Testis (tissue), 5 donors: ENCODE results near the gene SLC39A3. TPM values are rescaled to one million over a fixed set of nuclear protein-coding genes. Genes with fewer than 3 reads are reported as not detected.

ENCODE experiments used
- DNase-seq: peaks from one replicate; pipeline ENCODE4 v3.0.0-alpha.2; 2019
- H3K27ac ChIP-seq, 2 donors: fragments of 200-600 bp; sonication (generic); one replicate each; pipeline ENCODE4 v1.5.1; 2019
- H3K27me3 ChIP-seq: fragments of 200-600 bp; sonication (generic); one replicate; pipeline ENCODE4 v1.5.1; 2019
- H3K36me3 ChIP-seq: fragments of 200-600 bp; sonication (generic); one replicate; pipeline ENCODE4 v1.5.1; 2017; ENCODE audit warnings: low read depth; ENCODE audit errors: missing control alignments
- H3K4me1 ChIP-seq: fragments of 200-600 bp; sonication (generic); one replicate; pipeline ENCODE4 v1.5.1; 2019
- H3K4me3 ChIP-seq, 2 donors: fragments of 200-600 bp; sonication (generic); one replicate each; pipeline ENCODE4 v1.5.1; 2017 to 2019
- H3K9me3 ChIP-seq: fragments of 200-600 bp; sonication (generic); one replicate; pipeline ENCODE4 v1.5.1; 2017
- POLR2A ChIP-seq: fragments of 450-650 bp; IDR thresholded peaks from one replicate; pipeline ENCODE4 v1.6.1; 2017; ENCODE audit warnings: antibody characterized with exemption, mild to moderate bottlenecking, moderate library complexity
- WGBS, 2 donors: methylation state at CpG; one replicate each; pipeline ENCODE4 v1.1.5; 2018; 5-methylcytosine and 5-hydroxymethylcytosine counted together
- intact Hi-C: fragments of 100-400 bp; cut with DNase I; formaldehyde crosslinking; loops from one replicate; pipeline ENCODE4 v1.15.1; 2023; ENCODE audit warnings: low total_unique reads
- long read RNA-seq, 2 donors: transcript quantifications; one replicate each; lab custom pipeline, GENCODE V29; 2026
- polyA plus RNA-seq: library from polyadenylated mRNA; stranded (reverse); fragments of 350-450 nt; fragmentation: Illumina TruSeq; extraction: RNeasy Lipid Tissue Mini Kit (QIAGEN cat#74804); gene quantifications from one replicate; pipeline ENCODE4 v1.2.3, GENCODE V29; 2014; ENCODE audit warnings: low read depth, low replicate concordance; ENCODE audit not compliant: insufficient read depth
- total RNA-seq, 2 donors: library from RNA; depleted of rRNA; stranded (reverse); fragments of >200 nt; gene quantifications; one replicate each; pipeline ENCODE4 v1.2.3, GENCODE V29; 2016
- TF ChIP-seq, protein P1 (sequence below), 3 experiments: fragments of 450-650 bp in 2 of 3; fragments of 200-600 bp in 1 of 3; sonication (generic) in 1 of 3; IDR thresholded peaks; one replicate each; pipeline ENCODE4 v1.5.1; 2016 to 2019; ENCODE audit warnings: antibody characterized with exemption in 3 of 3, mild to moderate bottlenecking in 2 of 3, moderate library complexity in 1 of 3

The SLC39A3 gene
- total RNA-seq (100 to 1,000 TPM; 126 to 160 TPM), polyA plus RNA-seq (198 TPM)
- long read RNA-seq, donor 1, transcript SLC39A3-201 (3 exons, 1,502 nt): major isoform, 23 of 23 reads
- long read RNA-seq, donor 1, partial matches to known transcripts: 0 of 23 reads
- long read RNA-seq, donor 1, other reads (novel, unspliced or antisense): 0 of 23 reads
- long read RNA-seq, donor 2, transcript SLC39A3-201 (3 exons, 1,502 nt): major isoform, 9 of 13 reads
- long read RNA-seq, donor 2, partial matches to known transcripts: 0 of 13 reads
- long read RNA-seq, donor 2, other reads (novel, unspliced or antisense): 0 of 13 reads

GRCh38 chr19:2739602-2740313 lies at the start of gene SLC39A3:
SLC39A3 (minus strand) TSS chr19:2740017; CDS start chr19:2737257, 2,760 bp downstream.
- Histone ChIP-seq H3K27me3 (no peaks in the 10 kb centered on the region), H3K9me3 (no peaks in the 10 kb centered on the region), H3K4me3 (peak within 1 kb of the TSS; percentile 91 to 92), H3K4me1 (peaks cover 7% of the 10 kb centered on the region), H3K27ac (peak within 1 kb of the TSS; percentile 37 to 69), H3K36me3 (no peaks in the 10 kb centered on the region)
- intact Hi-C loops: no loop called here
- no peak for TF ChIP-seq POLR2A
- TF ChIP-seq, protein P1, sequence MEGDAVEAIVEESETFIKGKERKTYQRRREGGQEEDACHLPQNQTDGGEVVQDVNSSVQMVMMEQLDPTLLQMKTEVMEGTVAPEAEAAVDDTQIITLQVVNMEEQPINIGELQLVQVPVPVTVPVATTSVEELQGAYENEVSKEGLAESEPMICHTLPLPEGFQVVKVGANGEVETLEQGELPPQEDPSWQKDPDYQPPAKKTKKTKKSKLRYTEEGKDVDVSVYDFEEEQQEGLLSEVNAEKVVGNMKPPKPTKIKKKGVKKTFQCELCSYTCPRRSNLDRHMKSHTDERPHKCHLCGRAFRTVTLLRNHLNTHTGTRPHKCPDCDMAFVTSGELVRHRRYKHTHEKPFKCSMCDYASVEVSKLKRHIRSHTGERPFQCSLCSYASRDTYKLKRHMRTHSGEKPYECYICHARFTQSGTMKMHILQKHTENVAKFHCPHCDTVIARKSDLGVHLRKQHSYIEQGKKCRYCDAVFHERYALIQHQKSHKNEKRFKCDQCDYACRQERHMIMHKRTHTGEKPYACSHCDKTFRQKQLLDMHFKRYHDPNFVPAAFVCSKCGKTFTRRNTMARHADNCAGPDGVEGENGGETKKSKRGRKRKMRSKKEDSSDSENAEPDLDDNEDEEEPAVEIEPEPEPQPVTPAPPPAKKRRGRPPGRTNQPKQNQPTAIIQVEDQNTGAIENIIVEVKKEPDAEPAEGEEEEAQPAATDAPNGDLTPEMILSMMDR (IDR thresholded peaks at IDR 0.05): peak in 1 of 3 experiments; percentile 41
- peak; percentile 99 for DNase-seq
- WGBS, 2 donors: 0 to 4% methylated on average over 9 to 63 of the region's 64 CpGs

DNA sequence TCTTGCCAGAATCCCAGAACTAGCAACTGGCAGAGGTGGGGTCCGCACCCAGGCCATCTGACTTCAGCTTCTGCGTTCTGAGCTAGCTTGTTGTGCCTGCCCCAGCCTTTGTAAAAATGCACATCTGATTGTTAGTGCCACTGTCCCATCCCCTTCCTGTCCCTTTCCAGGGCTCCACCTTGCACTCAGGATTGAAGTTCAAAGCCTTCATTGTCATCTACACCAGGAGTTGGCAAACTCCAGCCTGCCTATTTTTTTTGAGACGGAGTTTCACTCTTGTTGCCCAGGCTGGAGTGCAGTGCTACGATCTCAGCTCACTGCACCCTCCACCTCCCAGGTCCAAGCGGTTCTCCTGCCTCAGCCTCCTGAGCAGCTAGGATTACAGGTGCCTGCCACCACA lies 48.4 kb upstream of the SLC39A3 start:
- WGBS, 2 donors: 88 to 97% methylated on average over 5 of the region's 5 CpGs
- Histone ChIP-seq H3K9me3 (no peaks in the 10 kb centered on the region), H3K27me3 (no peaks in the 10 kb centered on the region), H3K27ac (no peak overlapping the region), H3K36me3 (no peaks in the 10 kb centered on the region), H3K4me3 (no peak overlapping the region), H3K4me1 (peaks cover 21% of the 10 kb centered on the region)
- no peak for DNase-seq
- no peak for TF ChIP-seq POLR2A
- TF ChIP-seq, protein P1 (IDR thresholded peaks at IDR 0.05): no peak
- intact Hi-C loops: no loop called here

- Histone ChIP-seq H3K4me3 (no peak overlapping the region), H3K4me1 (peaks cover 23% of the 10 kb centered on the region), H3K27ac (no peak overlapping the region), H3K36me3 (no peaks in the 10 kb centered on the region), H3K27me3 (no peaks in the 10 kb centered on the region), H3K9me3 (no peaks in the 10 kb centered on the region)
- intact Hi-C loops: no loop called here
- 60 to 75% methylated on average over 7 to 8 of the region's 8 CpGs for WGBS, 2 donors
- TF ChIP-seq, protein P1 (IDR thresholded peaks at IDR 0.05): no peak
- no peak for TF ChIP-seq POLR2A
- no peak for DNase-seq
Measured at GRCh38 chr19:2787115-2787514, 47.3 kb upstream of the SLC39A3 start.

DNA sequence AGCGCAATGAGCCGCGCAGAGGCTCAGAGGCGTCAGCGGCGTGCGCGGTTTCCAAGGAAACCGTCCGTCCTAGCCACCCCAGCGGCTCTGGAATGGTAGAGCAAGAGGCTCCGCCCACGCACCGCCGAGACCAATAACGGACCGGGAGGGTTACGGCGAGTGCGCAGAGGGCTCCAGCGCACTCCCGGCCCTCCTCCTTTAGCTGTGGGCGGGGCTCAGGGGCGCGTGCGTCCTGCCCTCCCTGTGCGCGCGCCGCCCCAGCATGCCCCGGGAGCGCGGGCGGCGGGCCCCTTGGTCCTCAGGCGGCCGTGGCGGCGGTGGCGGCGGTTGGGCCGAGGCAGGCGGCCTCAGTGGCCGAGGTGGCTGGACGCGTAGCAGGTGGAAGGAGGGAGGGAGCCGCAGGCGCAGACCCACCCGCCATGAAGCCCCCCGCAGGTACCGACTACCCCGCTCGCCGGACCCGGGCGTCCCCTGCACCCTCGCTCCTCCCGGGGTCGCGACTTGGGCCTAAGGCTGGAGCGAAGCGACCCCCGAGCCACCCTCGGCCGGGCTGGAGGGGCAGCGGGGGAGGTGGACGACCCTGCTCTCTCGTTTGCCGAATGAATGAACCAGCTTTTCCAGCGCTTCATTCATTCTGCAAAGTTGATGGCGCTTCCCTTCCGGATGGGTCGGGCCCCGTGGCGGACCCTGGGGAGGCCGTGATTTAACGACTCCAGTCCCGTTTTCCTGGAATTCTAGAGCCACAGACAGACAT lies 45.6 kb upstream of the SLC39A3 start, which contains the start of gene THOP1:
Gene THOP1 (plus strand): TSS at position 260 of the 754 bp plus-strand sequence. CDS start 160 bp downstream, at position 420.
- Histone ChIP-seq H3K9me3 (no peaks in the 10 kb centered on the region), H3K4me3 (peak within 1 kb of the TSS; percentile 87 to 93), H3K27ac (peak within 1 kb of the TSS in 1 of 2 donors; percentile 58), H3K27me3 (no peaks in the 10 kb centered on the region), H3K4me1 (peaks cover 34% of the 10 kb centered on the region), H3K36me3 (no peaks in the 10 kb centered on the region)
- WGBS, 2 donors: 0 to 1% methylated on average over 15 to 78 of the region's 78 CpGs
- intact Hi-C loops: no loop called here
- DNase-seq: peak; percentile 99
- TF ChIP-seq POLR2A: no peak
- TF ChIP-seq, protein P1 (IDR thresholded peaks at IDR 0.05): no peak
